T-helper 9 cell (primary cell): ENCODE results near the gene ZNF217.
A peak's percentile ranks its signal among the peaks of the same experiment; 100 is the strongest.
"Not testable (repeated sequence)": the region's sequence is repeated elsewhere in the genome, so short reads cannot be mapped to it uniquely, and the experiment has no call there.

Experiments
- DNase-seq: peaks from one replicate; pipeline ENCODE4 v3.0.0-alpha.2; 2020
- total RNA-seq, 2 donors: gene quantifications; one replicate each; lab custom pipeline; 2026; lab: John Stamatoyannopoulos, UW

ZNF217 gene
- total RNA-seq = 152 to 199 reads per million in 2 donors

GRCh38 chr20:53593466-53594007 is at the start of gene ZNF217:
ZNF217 (minus strand) TSS chr20:53593839; CDS start chr20:53582826, 11,013 bp downstream.
- DNase-seq = peak; percentile 57

- peak; percentile 48 for DNase-seq
These were observed 49.6 kb upstream of the ZNF217 start for GRCh38 chr20:53643031-53643832.

- DNase-seq = peak; percentile 10
These were observed 48.8 kb upstream of the ZNF217 start for GRCh38 chr20:53642196-53643030.

GRCh38 chr20:53639647-53640440 is 46.2 kb upstream of the ZNF217 start:
- DNase-seq = no peak

GRCh38 chr20:53639128-53639527 is 45.5 kb upstream of the ZNF217 start:
- no peak for DNase-seq

DNA sequence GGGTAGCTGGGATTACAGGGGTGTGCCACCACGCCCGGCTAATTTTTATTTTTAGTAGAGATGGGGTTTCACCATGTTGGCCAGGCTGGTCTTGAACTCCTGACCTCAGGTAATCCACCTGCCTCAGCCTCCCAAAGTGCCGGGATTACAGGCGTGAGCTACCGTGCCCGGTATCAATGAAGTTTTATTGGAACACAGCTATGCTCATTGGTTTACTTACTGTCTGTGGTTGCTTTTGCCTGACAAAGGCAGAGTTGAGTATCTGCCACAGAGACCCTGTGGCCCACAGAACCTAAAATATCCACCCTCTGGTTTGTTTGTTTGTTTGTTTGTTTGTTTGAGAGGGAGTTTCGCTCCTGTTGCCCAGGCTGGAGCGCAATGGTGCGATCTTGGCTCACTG is 43.7 kb upstream of the ZNF217 start:
- DNase-seq = not testable (repeated sequence)

DNA sequence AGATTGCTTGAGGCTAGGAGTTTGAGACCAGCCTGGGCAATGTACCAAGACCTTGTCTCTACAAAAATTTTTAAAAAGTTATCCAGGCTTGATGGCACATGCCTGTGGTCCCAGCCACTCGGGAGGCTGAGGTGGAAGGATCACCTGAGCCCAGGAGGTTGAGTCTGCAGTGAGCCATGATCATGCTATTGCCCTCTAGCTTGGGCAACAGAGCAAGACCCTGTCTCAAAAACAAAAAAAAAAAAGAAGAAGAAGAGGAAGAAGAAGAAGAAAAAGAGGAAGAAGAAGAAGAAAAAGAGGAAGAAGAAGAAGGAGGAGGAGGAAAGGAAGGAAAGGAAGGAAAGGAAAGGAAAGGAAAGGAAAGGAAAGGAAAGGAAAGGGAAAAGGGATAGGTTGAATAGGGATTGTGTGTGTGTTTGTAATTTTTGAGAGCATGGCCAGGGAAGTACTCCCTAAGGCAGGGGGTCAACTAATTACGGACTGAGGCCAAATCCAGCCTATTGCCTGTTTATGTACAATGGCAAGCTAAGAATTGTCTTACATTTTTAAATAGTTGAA is 43.0 kb upstream of the ZNF217 start:
- DNase-seq = no peak

DNA sequence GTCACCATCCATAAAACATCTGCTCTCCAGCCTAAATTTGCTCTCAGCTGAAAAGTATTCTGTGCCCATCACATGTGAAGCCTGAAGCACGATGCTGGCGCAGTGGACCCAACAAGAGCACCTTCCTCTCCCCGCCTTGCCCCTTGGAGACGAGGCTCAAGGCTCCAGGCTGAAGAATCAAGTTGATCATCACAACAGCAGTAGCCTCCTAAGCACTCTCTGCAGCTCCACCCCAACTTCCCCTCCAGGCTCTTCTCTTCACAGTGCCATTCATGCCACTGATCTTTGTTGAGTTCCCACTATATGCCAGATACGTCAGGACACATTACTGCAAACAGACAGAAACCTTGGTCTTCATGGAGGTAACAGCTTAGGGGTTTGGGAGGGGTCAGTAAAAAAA is 41.6 kb upstream of the ZNF217 start:
- no peak for DNase-seq

DNA sequence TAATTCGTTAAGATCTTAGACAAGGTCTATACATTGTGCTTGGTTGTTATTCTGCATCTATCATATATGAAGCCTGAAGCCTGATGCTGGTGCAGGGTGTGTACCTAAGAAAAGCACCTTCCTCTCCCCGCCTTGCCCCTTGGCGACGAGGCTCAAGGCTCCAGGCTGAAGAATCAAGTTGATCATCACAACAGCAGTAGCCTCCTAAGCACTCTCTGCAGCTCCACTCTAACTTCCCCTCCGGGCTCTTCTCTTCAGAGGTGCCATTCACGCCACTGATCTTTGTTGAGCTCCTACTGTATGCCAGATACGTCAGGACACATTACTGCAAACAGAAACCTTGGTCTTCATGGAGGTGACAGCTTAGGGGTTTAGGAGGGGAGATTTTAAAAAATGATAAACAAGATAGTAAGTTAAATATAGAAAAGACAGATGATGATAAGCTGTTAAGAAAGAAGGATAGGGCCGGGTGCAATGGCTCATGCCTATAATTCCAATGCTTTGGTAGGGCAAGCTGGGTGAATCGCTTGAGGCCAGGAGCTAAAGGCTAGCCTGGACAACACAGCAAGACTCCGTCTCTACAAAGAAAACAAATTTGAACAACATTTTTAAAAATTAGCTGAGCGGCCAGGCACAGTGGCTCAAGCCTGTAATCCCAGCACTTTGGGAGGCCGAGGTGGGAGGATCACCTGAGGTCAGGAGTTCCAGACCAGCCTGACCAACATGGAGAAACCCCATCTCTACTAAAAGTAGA is 38.4 kb upstream of the ZNF217 start:
- no peak for DNase-seq

GRCh38 chr20:53629436-53629835 is 35.8 kb upstream of the ZNF217 start:
- DNase-seq = no peak

- not testable (repeated sequence) for DNase-seq
These were observed 35.1 kb upstream of the ZNF217 start for GRCh38 chr20:53628758-53629157.

DNA sequence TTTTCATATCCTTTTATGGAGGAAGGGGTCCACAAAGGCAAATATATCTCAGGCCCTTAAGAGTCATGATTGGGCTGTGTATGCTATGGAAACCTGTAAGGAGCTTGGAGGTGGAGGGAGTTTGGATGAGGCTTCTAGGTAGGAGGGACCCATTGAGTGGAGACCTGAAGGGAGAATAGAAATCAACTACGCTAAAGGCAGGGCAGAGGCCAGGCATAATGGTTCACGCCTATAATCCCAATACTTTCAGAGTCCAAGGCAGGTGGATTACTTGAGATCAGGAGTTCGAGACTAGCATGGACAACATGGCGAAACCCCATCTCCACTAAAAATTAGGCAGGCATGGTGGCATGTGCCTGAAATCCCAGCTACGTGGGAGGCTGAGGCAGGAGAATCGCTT is 34.4 kb upstream of the ZNF217 start:
- no peak for DNase-seq

DNA sequence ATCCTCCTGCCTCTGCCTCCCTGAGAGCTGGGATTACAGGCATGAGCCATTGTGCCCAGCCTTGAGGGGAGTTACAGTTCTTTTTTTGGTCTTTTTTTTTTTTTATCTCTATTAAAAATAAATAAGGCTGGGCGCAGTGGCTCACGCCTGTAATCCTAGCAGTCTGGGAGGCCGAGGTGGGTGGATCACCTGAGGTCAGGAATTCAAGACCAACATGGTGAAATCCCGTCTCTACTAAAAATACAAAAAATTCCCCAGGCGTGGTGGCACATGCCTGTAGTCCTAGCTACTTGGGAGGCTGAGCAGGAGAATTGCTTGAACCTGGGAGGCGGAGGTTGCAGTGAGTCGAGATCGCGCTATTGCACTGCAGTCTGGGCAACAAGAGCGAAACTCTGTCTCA is 33.4 kb upstream of the ZNF217 start:
- DNase-seq = not testable (repeated sequence)

GRCh38 chr20:53626584-53626983 is 32.9 kb upstream of the ZNF217 start:
- no peak for DNase-seq

- DNase-seq = no peak
These were observed 31.9 kb upstream of the ZNF217 start for GRCh38 chr20:53625311-53626129.

DNA sequence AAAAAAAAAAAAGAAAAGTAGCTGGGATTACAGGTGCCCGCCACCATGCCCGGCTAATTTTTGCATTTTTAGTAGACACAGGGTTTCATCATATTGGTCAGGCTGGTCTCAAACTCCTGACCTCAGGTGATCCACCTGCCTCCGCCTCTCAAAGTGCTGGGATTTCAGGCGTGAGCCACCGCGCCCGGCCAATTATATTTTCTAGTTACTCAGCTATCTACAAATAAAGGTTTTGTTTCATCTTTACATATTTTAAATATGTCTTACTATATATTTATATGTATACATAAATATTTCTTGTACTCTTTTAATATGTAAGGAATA is 31.2 kb upstream of the ZNF217 start:
- not testable (repeated sequence) for DNase-seq

- no peak for DNase-seq
These were observed 30.0 kb upstream of the ZNF217 start for GRCh38 chr20:53623454-53624211.

DNA sequence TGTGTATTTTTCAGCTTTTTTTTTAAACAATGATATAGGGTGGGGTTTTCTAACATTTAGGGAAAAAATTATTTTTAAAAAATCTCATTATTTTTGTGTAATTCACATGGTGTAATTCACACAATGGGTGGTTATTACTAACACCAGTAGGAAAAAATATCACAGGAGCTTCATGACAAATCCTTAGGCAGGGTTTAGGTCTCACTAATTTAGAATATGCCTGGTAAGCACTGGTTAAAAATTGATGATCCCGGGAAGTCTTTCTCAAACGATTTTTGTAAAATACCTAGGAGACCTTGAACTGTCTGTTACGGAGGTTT is 29.5 kb upstream of the ZNF217 start:
- DNase-seq = no peak

DNA sequence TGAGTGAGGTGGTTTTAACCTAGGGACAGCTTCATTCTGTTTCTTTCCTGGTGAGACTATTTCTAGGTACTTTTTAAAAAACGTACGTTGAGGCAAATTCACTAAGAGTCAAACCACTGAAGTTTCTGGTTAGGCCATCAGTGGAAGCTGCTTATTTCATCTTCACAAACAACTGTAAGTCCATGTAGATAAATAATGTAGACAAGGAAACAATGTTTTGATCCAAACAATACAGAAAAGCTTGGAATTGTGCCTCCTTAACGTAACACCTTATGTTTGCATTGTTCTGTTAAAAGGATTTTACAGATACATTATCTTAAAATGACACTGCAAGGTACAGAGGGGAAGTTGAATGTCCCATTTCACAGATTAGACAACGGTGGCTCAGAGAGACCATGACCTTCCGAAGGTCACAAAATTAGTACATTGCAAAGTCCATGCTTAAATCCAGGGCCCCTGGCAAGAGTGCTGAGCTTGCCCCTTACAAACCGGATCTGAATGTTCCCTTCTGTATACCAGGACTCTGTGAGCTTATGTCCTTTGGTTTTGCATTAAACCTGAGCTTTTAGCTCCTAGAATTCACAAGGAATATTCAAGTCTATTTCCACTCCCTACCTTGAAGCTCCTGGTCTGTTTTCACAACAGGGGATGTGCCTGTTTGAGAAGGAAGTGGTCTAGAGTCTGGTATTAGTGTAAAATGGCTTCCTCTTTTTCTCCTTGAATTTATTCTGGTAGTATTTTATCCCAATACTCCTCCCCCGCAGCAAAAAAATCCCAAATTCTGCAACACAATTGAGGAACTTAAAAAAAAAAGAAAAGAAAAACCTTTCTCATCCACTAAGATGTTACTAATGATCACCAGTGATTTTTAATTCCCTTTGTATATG is 28.9 kb upstream of the ZNF217 start:
- DNase-seq = no peak
